Measurements from ENCODE around the gene CCNY. TPM values are rescaled to one million over a fixed set of nuclear protein-coding genes. Genes with fewer than 3 reads are reported as not detected.

The CCNY gene
- total and polyA plus RNA-seq, 3 experiments from 2014 or later: 15.1 to 65.2 (median 58.4) TPM

DNA sequence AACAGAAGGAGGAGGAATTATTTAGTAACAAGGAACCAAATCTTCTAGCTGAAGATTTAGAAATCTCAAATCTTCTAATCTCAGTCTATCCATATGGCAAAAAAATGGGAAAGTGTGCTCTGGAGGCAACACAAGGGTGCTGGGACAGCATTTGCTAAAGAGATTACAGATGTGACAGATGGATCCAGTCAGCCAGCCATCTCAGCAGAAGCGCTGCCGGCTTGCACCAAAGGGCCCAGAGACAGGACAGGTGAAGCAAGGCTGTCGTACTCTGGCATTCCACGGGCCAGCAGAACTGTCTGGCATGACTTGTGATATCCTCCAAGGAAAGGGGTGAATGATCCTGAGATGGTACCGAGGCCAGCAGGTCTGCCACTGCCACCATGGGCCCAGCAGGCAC, 223.1 kb downstream of the CCNY start:
- ChIA-PET CTCF (no interaction called here), POLR2A (no interaction called here)
- no peak for DNase-seq
- Mint-ChIP-seq H3K27me3 (no peaks in the 10 kb centered on the region), H3K36me3 (peaks cover 0 to 61% (median 16%) of the 10 kb centered on the region in 3 donors), H3K27ac (peak overlapping the region in 3 of 8 donors; percentile 20 to 66 (median 20)), H3K4me3 (no peak overlapping the region), H3K9me3 (no peaks in the 10 kb centered on the region), H3K4me1 (peaks cover 4 to 9% (median 4%) of the 10 kb centered on the region in 3 donors)
- peaks cover 10% of the 10 kb centered on the region for H3K36me3 ChIP-seq (ENCODE audit: insufficient read depth, low read length)
- no peaks in the 10 kb centered on the region for H3K9me3 ChIP-seq (ENCODE audit: low read length)
- H3K4me1 ChIP-seq (ENCODE audit: insufficient read depth, low read length): no peaks in the 10 kb centered on the region
- no peak overlapping the region for H3K27ac ChIP-seq (ENCODE audit: low read depth, low read length)
- H3K4me3 ChIP-seq (ENCODE audit: low read length): no peak overlapping the region
- no peaks in the 10 kb centered on the region for H3K27me3 ChIP-seq (ENCODE audit: insufficient read depth, low read length, poor library complexity, severe bottlenecking)

DNA sequence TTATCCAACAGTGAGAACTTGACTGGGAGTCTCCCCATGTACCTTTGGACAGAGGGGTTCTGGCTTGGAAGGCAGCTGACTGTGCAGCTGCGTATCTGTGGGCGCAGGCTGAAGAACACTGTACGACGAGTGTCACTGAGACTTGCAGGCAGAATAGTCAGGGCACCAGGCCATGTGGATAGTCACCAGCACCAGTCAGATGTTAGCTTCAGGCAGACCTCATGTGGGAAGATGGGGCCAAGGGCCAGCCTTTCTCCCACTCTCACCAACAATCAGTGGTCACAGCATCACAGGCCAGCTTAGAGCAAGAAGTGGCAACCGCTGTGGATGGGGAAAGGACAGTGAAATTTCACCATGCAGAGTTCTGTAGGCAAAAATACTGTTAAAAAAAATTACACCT, 225.4 kb downstream of the CCNY start:
- H3K9me3 ChIP-seq (ENCODE audit: low read length): no peaks in the 10 kb centered on the region
- Mint-ChIP-seq H3K4me3 (no peak overlapping the region), H3K27ac (peak overlapping the region in 2 of 8 donors; percentile 26 to 39), H3K27me3 (no peaks in the 10 kb centered on the region), H3K4me1 (peaks cover 4 to 9% (median 4%) of the 10 kb centered on the region in 3 donors), H3K36me3 (peaks cover 5 to 61% (median 21%) of the 10 kb centered on the region in 3 donors), H3K9me3 (no peaks in the 10 kb centered on the region)
- no peak overlapping the region for H3K27ac ChIP-seq (ENCODE audit: low read depth, low read length)
- no peaks in the 10 kb centered on the region for H3K27me3 ChIP-seq (ENCODE audit: insufficient read depth, low read length, poor library complexity, severe bottlenecking)
- ChIA-PET CTCF (interaction anchor here (2.1 kb wide), 1 partner anchor 322 kb away, joined by 6 read pairs; no protein-coding TSS in a partner anchor), POLR2A (no interaction called here)
- peaks cover 6% of the 10 kb centered on the region for H3K36me3 ChIP-seq (ENCODE audit: insufficient read depth, low read length)
- DNase-seq: no peak
- H3K4me3 ChIP-seq (ENCODE audit: low read length): no peak overlapping the region
- H3K4me1 ChIP-seq (ENCODE audit: insufficient read depth, low read length): no peaks in the 10 kb centered on the region

DNA sequence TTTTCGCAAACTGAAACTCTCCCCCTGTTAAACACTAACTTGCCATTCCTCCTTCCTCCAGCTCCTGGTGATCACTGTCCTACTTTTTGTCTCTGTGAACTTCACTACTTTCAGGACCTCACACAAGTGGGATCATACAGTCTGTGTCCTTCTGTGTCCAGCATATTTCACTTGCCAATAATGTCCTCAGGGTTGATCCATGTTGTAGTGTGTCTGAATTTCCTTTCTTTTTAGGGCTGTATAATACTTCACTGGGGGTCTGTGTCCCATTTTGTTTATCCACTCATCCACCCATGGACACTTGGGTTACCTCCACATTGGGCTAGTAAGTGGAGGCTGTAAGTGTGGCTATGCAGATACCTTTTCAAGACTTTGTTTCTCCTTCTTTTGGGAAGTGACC, 226.1 kb downstream of the CCNY start:
- Histone ChIP-seq H3K27ac (ENCODE audit: low read depth, low read length) (no peak overlapping the region), H3K4me3 (ENCODE audit: low read length) (no peak overlapping the region), H3K36me3 (ENCODE audit: insufficient read depth, low read length) (peaks cover 6% of the 10 kb centered on the region), H3K4me1 (ENCODE audit: insufficient read depth, low read length) (no peaks in the 10 kb centered on the region), H3K27me3 (ENCODE audit: insufficient read depth, low read length, poor library complexity, severe bottlenecking) (no peaks in the 10 kb centered on the region), H3K9me3 (ENCODE audit: low read length) (no peaks in the 10 kb centered on the region)
- Mint-ChIP-seq H3K27me3 (no peaks in the 10 kb centered on the region), H3K4me1 (peaks cover 4 to 9% (median 4%) of the 10 kb centered on the region in 3 donors), H3K27ac (peak overlapping the region in 1 of 8 donors; percentile 37), H3K36me3 (peaks cover 5 to 65% (median 21%) of the 10 kb centered on the region in 3 donors), H3K4me3 (no peak overlapping the region), H3K9me3 (no peaks in the 10 kb centered on the region)
- ChIA-PET POLR2A (interaction anchor here (0.6 kb wide), 1 partner anchor 290 kb away, joined by 3 read pairs; no protein-coding TSS in a partner anchor), CTCF (interaction anchor here (0.7 to 2.1 kb wide), 7 partner anchors 8 to 322 kb away, joined by 3 to 8 read pairs (median 5); no protein-coding TSS in a partner anchor)
- DNase-seq: no peak

DNA sequence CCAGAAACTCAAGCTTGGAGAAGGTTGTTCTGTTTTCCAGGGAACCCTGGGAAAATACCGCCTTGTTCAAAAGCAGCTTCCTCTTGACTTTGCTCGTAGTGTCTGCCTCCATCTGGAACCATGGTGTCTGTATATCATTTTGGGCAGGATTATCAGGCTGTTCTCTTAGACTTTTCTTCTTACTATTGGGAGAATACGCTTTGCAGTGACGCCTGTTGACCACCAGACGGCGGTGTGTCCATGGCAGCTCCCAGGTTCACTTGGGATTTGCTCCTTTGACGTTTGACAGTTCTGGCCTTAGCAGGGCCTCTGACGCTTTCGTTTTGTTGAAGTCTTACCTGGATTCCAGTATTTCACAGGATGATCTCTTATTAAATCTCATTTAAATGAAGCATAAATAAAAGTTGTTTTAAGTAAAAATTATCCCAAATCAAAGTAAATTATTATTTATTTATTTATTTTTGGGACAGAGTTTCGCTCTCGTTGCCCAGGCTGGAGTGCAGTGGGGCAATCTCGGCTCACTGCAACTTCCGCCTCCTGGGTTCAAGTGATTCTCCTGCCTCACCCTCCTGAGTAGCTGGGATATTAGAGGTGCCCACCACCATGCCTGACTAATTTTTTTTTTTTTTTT, 227.1 kb downstream of the CCNY start:
- no peak overlapping the region for H3K4me3 Mint-ChIP-seq
- Histone ChIP-seq H3K27ac (ENCODE audit: low read depth, low read length) (no peak overlapping the region), H3K4me1 (ENCODE audit: insufficient read depth, low read length) (no peaks in the 10 kb centered on the region), H3K36me3 (ENCODE audit: insufficient read depth, low read length) (peaks cover 6% of the 10 kb centered on the region), H3K27me3 (ENCODE audit: insufficient read depth, low read length, poor library complexity, severe bottlenecking) (no peaks in the 10 kb centered on the region), H3K9me3 (ENCODE audit: low read length) (no peaks in the 10 kb centered on the region), H3K4me3 (ENCODE audit: low read length) (no peak overlapping the region)
- DNase-seq: peak in 3 of 5 donors; percentile 6 to 22 (median 11)
- ChIA-PET POLR2A (interaction anchor here (0.6 kb wide), 1 partner anchor 291 kb away, joined by 3 read pairs; no protein-coding TSS in a partner anchor), CTCF (interaction anchor here (0.7 to 2.1 kb wide), 10 partner anchors 9 to 1384 kb away, joined by 3 to 9 read pairs (median 6); no protein-coding TSS in a partner anchor)
- no peaks in the 10 kb centered on the region for H3K27me3 Mint-ChIP-seq
- no peaks in the 10 kb centered on the region for H3K9me3 Mint-ChIP-seq
- H3K27ac Mint-ChIP-seq: peak overlapping the region in 3 of 8 donors; percentile 2 to 77 (median 47)
- H3K36me3 Mint-ChIP-seq: peaks cover 5 to 67% (median 19%) of the 10 kb centered on the region in 3 donors
- H3K4me1 Mint-ChIP-seq: peaks cover 2 to 9% (median 4%) of the 10 kb centered on the region in 3 donors

DNA sequence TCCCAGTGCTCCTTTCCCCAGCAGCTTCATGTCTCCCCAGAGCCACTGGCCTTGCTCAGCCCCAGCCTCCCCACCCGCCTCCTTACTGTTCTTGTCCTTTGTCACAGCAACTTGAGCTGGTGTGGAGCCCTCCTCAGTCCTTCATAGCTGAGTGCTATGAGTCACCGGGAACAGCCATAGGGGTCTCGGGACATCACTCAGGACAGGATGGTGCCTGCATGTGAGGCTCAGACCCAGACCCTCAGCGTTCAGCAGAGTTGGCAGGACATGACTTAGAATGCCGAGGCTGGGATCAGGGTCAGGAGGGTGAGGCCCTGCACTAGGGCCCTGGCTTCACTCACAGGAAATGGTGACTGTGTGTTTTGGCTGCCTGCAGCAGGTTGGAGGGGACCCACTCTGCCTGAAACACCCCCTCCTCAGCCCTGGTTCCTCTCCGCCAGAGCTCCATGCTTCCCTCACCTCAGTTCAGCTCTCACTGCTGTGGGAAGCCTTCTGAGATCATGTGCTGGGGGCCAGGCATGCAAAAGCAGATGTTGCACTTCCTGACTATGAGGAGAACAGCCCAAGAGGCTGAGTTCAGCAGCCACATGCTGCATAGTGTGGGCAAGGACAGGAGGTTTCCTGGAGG, 228.1 kb downstream of the CCNY start:
- Mint-ChIP-seq H3K4me1 (peaks cover 2 to 9% (median 4%) of the 10 kb centered on the region in 3 donors), H3K4me3 (no peak overlapping the region), H3K36me3 (peaks cover 5 to 70% (median 18%) of the 10 kb centered on the region in 3 donors), H3K27ac (peak overlapping the region in 2 of 8 donors; percentile 17 to 21), H3K27me3 (no peaks in the 10 kb centered on the region), H3K9me3 (no peaks in the 10 kb centered on the region)
- no peak overlapping the region for H3K27ac ChIP-seq (ENCODE audit: low read depth, low read length)
- ChIA-PET CTCF (interaction anchor here (0.7 to 2.0 kb wide), 2 partner anchors 15 to 1382 kb away, joined by 4 to 9 read pairs; no protein-coding TSS in a partner anchor), POLR2A (no interaction called here)
- no peak for DNase-seq
- H3K27me3 ChIP-seq (ENCODE audit: insufficient read depth, low read length, poor library complexity, severe bottlenecking): no peaks in the 10 kb centered on the region
- no peak overlapping the region for H3K4me3 ChIP-seq (ENCODE audit: low read length)
- H3K9me3 ChIP-seq (ENCODE audit: low read length): no peaks in the 10 kb centered on the region
- peaks cover 6% of the 10 kb centered on the region for H3K36me3 ChIP-seq (ENCODE audit: insufficient read depth, low read length)
- H3K4me1 ChIP-seq (ENCODE audit: insufficient read depth, low read length): no peaks in the 10 kb centered on the region

DNA sequence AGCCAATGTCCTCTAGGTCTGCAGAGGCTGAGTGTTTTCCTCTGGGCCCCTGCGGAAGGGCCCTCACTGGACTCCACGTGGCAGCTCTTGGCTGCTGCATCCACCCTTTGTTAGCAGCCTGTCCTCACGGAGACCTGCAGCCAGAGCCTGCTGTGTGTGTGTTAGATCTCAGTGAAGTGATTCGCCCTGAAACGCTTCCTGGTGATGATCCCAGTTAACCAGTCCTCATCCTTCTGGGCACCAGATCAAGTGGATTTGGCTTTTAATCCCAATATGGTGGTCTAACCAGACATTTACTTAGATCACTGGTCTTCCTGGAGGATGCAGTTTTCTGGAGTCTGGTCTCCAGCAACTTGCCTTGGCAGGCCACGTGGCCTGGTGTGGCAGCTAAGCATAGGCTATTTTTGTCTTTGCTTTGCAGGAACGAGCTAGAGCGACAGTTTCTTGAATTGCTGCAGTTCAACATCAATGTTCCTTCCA, 229.3 kb downstream of the CCNY start:
- Mint-ChIP-seq H3K4me3 (no peak overlapping the region), H3K9me3 (no peaks in the 10 kb centered on the region), H3K36me3 (peaks cover 11 to 72% (median 21%) of the 10 kb centered on the region in 3 donors), H3K27ac (peak overlapping the region in 1 of 8 donors; percentile 29), H3K4me1 (peaks cover 2 to 9% (median 4%) of the 10 kb centered on the region in 3 donors), H3K27me3 (no peaks in the 10 kb centered on the region)
- ChIA-PET CTCF (interaction anchor here (0.6 to 1.4 kb wide), 2 partner anchors 13 to 325 kb away, joined by 3 read pairs; no protein-coding TSS in a partner anchor), POLR2A (no interaction called here)
- Histone ChIP-seq H3K27ac (ENCODE audit: low read depth, low read length) (no peak overlapping the region), H3K4me1 (ENCODE audit: insufficient read depth, low read length) (no peaks in the 10 kb centered on the region), H3K9me3 (ENCODE audit: low read length) (no peaks in the 10 kb centered on the region), H3K4me3 (ENCODE audit: low read length) (no peak overlapping the region), H3K27me3 (ENCODE audit: insufficient read depth, low read length, poor library complexity, severe bottlenecking) (no peaks in the 10 kb centered on the region), H3K36me3 (ENCODE audit: insufficient read depth, low read length) (peaks cover 6% of the 10 kb centered on the region)
- no peak for DNase-seq

DNA sequence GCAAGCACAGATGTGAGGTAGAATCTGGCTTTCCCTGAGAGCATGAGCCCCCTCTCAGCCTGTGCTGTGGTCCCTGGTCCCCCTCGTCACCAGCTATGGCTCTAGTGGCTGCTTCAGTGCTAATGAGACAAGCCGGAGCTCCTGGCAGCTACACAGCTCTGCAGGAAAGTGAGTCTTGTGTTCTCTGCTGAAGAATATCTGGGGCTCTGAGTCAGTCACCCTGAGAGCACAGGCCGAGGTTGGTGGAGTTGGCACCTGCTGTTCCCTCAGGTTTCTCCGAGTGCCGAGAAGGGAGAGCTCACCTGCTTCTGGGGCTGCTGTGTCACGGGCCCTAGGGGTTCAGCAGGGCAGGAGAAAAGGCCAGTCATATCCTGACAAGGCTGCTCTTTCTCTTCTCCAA, 231.6 kb downstream of the CCNY start:
- H3K36me3 Mint-ChIP-seq: peaks cover 11 to 72% (median 23%) of the 10 kb centered on the region in 3 donors

More for the DNA sequence above, 231.6 kb downstream of the CCNY start:
- no peaks in the 10 kb centered on the region for H3K36me3 ChIP-seq (ENCODE audit: insufficient read depth, low read length)
- Mint-ChIP-seq H3K27ac (peak overlapping the region in 1 of 8 donors; percentile 10), H3K9me3 (no peaks in the 10 kb centered on the region), H3K4me1 (peaks cover 0 to 5% (median 0%) of the 10 kb centered on the region in 3 donors), H3K4me3 (no peak overlapping the region), H3K27me3 (no peaks in the 10 kb centered on the region)
- no peaks in the 10 kb centered on the region for H3K9me3 ChIP-seq (ENCODE audit: low read length)
- POLR2A ChIA-PET: no interaction called here
- no peak overlapping the region for H3K4me3 ChIP-seq (ENCODE audit: low read length)
- CTCF ChIA-PET: interaction anchor here (1.6 kb wide), 1 partner anchor 13 kb away, joined by 4 read pairs; no protein-coding TSS in a partner anchor
- H3K4me1 ChIP-seq (ENCODE audit: insufficient read depth, low read length): no peaks in the 10 kb centered on the region
- no peaks in the 10 kb centered on the region for H3K27me3 ChIP-seq (ENCODE audit: insufficient read depth, low read length, poor library complexity, severe bottlenecking)
- DNase-seq: no peak
- H3K27ac ChIP-seq (ENCODE audit: low read depth, low read length): no peak overlapping the region

Data from CD8-positive, alpha-beta memory T cell (primary cell).